Prostate gland (tissue), 2 donors: ENCODE measurements around the gene EMID1. TPM values are rescaled to one million over a fixed set of nuclear protein-coding genes. Genes with fewer than 3 reads are reported as not detected.

Experiments
- DNase-seq: peaks from one replicate; pipeline ENCODE4 v3.0.0-alpha.2; 2019; ENCODE audit warnings: low spot score
- H3K27ac ChIP-seq, 2 donors: fragments of 200-600 bp; sonication (generic); 2 replicates each; pipeline ENCODE4 v1.5.1; 2017 to 2019
- H3K27me3 ChIP-seq: fragments of 200-600 bp; sonication (generic); replicated peaks from 2 replicates; pipeline ENCODE4 v1.5.1; 2019; ENCODE audit not compliant: insufficient read depth
- H3K36me3 ChIP-seq, 2 donors: fragments of 200-600 bp; sonication (generic); 1 replicate in 1 of 2; 2 replicates in 1 of 2; pipeline versions ENCODE4 v1.5.1 to v1.8.1; 2017 to 2019
- H3K4me1 ChIP-seq: fragments of 200-600 bp; sonication (generic); replicated peaks from 2 replicates; pipeline ENCODE4 v1.5.1; 2019
- H3K4me3 ChIP-seq, 2 donors: fragments of 200-600 bp; sonication (generic); 2 replicates each; pipeline ENCODE4 v1.5.1; 2017 to 2019
- H3K9me3 ChIP-seq: fragments of 200-600 bp; sonication (generic); 2 replicates; pipeline ENCODE4 v1.5.1; 2017
- POLR2A ChIP-seq: fragments of 450-650 bp; IDR thresholded peaks from one replicate; pipeline ENCODE4 v1.6.1; 2016; ENCODE audit warnings: antibody characterized with exemption, mild to moderate bottlenecking
- POLR2AphosphoS5 ChIP-seq: sonication (generic); formaldehyde crosslinking; IDR thresholded peaks from one replicate; pipeline ENCODE4 v1.6.1; 2017; ENCODE audit warnings: antibody characterized with exemption
- WGBS: methylation state at CpG from one replicate; pipeline ENCODE4 v1.1.5; 2018; 5-methylcytosine and 5-hydroxymethylcytosine counted together
- intact Hi-C: fragments of 100-400 bp; cut with DNase I; formaldehyde crosslinking; loops from one replicate; pipeline ENCODE4 v1.14.2; 2022
- total RNA-seq, 2 donors: library from RNA; depleted of rRNA; stranded (reverse); fragments of >200 nt; gene quantifications; one replicate each; pipeline ENCODE4 v1.1.0, GENCODE V29; 2016
- TF ChIP-seq, protein P1 (sequence below), 4 experiments: fragments of 200-600 bp in 2 of 4; fragments of 450-650 bp in 2 of 4; sonication (generic) in 2 of 4; IDR thresholded peaks; 1 replicate in 3 of 4; 2 replicates in 1 of 4; pipeline ENCODE4 v1.5.1; 2016 to 2019; ENCODE audit warnings: antibody characterized with exemption in 4 of 4, mild to moderate bottlenecking in 2 of 4, moderate library complexity in 2 of 4

Gene EMID1
- total RNA-seq, 2 donors from 2014 or later: 12.8 to 14.7 TPM

DNA sequence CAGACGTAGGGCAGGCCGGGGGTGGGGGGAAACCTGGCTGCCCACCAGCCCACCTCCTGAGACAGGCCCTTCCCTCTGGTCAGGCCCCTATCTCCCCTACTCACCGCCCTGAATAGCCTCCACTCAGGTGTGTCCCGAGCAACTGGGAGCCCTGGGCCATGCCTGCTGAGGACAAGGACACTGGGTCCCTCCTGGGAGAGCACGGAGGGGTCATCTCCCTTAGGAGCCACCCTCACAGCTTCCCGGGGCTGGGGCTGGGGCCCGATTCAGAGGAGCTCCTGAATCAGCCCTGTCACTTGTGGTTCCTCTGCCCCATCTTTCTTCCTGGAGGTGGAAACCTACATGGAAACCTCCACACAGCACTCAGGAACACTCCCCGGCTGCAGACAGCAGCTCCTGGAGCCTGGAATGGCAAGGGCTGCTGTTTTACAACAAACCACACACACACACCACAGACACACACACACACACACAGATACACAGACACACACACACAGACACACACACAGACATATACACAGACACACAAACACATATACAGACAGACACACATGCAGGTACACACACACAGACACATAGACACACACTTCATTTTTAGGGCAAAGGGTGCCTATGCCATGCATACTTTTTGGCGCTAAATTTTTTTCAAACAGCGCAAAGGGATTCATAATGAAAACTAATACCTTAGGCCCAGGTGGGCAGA is 9.6 kb upstream of the EMID1 start:
- 76% methylated on average over 10 of the region's 10 CpGs for WGBS
- intact Hi-C loops: no loop called here
- no peak overlapping the region for H3K27ac ChIP-seq
- H3K27me3 ChIP-seq: no peaks in the 10 kb centered on the region
- H3K36me3 ChIP-seq: no peaks in the 10 kb centered on the region
- H3K4me3 ChIP-seq: no peak overlapping the region
- no peaks in the 10 kb centered on the region for H3K9me3 ChIP-seq
- TF ChIP-seq, protein P1, sequence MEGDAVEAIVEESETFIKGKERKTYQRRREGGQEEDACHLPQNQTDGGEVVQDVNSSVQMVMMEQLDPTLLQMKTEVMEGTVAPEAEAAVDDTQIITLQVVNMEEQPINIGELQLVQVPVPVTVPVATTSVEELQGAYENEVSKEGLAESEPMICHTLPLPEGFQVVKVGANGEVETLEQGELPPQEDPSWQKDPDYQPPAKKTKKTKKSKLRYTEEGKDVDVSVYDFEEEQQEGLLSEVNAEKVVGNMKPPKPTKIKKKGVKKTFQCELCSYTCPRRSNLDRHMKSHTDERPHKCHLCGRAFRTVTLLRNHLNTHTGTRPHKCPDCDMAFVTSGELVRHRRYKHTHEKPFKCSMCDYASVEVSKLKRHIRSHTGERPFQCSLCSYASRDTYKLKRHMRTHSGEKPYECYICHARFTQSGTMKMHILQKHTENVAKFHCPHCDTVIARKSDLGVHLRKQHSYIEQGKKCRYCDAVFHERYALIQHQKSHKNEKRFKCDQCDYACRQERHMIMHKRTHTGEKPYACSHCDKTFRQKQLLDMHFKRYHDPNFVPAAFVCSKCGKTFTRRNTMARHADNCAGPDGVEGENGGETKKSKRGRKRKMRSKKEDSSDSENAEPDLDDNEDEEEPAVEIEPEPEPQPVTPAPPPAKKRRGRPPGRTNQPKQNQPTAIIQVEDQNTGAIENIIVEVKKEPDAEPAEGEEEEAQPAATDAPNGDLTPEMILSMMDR (IDR thresholded peaks at IDR 0.05): no peak
- no peak for TF ChIP-seq POLR2A
- no peak for TF ChIP-seq POLR2AphosphoS5
- H3K4me1 ChIP-seq: no peaks in the 10 kb centered on the region
- DNase-seq: no peak

DNA sequence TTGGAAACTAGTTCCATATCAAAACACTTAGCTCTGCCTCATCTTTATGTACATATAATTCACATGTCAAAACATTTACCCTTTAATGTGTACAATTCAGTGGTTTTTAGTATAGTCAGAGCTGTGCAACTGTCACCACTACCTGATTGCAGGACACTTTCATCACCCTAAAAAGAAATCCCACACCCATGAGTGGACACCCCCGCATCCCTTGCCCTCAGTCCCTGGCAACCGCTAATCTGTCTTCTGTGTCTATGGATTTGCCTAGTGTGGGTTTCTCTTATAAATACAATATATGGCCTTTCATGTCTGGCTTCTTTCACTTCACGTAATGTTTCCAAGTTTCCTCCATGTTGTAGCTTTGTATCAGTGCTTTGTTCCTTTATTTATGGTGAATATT is 8.6 kb upstream of the EMID1 start:
- H3K36me3 ChIP-seq: no peaks in the 10 kb centered on the region
- TF ChIP-seq, protein P1 (IDR thresholded peaks at IDR 0.05): no peak
- H3K27ac ChIP-seq: no peak overlapping the region
- no peaks in the 10 kb centered on the region for H3K27me3 ChIP-seq
- intact Hi-C loops: no loop called here
- DNase-seq: no peak
- H3K4me1 ChIP-seq: no peaks in the 10 kb centered on the region
- no peaks in the 10 kb centered on the region for H3K9me3 ChIP-seq
- 94% methylated on average over 3 of the region's 3 CpGs for WGBS
- H3K4me3 ChIP-seq: no peak overlapping the region

DNA sequence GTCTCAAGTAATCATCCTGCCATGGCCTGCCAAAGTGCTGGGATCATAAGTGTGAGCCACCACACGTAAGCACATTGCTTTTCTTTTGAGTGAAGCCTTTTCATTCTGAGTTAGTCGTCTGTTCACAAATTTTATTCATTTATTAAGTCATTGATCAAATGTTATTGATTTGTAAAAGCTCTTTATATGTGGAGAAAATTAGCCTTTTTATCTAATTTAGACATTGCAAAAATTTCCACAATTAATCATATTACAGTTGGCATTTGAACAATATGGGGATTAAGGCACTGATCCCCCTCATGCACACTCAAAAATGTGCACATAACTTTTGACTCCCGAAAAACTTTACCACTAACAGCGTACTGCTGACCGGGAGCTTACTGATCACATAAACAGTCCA is 7.5 kb upstream of the EMID1 start:
- TF ChIP-seq POLR2A (no peak), POLR2AphosphoS5 (no peak)
- TF ChIP-seq, protein P1 (IDR thresholded peaks at IDR 0.05): no peak
- Histone ChIP-seq H3K27ac (no peak overlapping the region), H3K4me3 (no peak overlapping the region), H3K36me3 (no peaks in the 10 kb centered on the region), H3K9me3 (no peaks in the 10 kb centered on the region), H3K4me1 (no peaks in the 10 kb centered on the region), H3K27me3 (no peaks in the 10 kb centered on the region)
- intact Hi-C loops: no loop called here
- DNase-seq: no peak
- WGBS: 95% methylated on average over 5 of the region's 5 CpGs

DNA sequence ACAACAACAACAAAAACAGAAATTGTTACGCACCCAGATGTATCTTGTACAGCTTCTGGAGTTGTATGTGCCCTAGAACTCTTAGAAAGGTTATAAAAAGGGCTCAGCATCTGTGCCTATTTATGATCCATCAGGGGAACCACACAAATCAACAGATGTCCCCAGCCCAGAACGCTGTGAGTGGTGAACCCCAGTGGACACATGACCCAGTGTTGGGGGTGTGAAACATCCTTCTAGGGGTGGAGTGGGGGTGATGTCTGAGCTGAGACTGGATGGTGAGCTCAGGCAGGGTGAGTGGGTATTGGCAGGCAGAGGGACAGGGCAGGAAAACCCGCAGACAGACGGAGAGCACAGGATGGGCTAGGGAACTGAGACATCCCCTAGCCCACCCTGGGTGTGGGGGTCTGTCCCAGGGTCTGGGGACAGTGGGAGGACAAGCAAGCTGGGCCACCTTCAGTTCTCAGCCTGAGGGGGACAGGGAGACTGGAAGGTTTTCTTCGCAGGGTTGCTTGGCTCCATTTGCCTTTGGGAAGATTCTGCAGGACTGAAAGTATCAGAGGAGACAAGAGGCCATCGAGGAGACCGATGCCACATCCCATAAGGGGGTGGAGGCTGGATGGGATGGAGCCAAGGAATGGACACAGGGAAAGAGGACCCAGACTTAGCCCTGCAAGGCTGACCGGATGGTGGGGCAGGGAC is 5.8 kb upstream of the EMID1 start:
- intact Hi-C loops: no loop called here
- no peak for DNase-seq
- H3K27ac ChIP-seq: no peak overlapping the region
- TF ChIP-seq POLR2A: no peak
- TF ChIP-seq POLR2AphosphoS5: no peak
- TF ChIP-seq, protein P1 (IDR thresholded peaks at IDR 0.05): no peak
- H3K9me3 ChIP-seq: no peaks in the 10 kb centered on the region
- no peaks in the 10 kb centered on the region for H3K27me3 ChIP-seq
- no peaks in the 10 kb centered on the region for H3K36me3 ChIP-seq
- no peaks in the 10 kb centered on the region for H3K4me1 ChIP-seq
- H3K4me3 ChIP-seq: no peak overlapping the region
- 87% methylated on average over 8 of the region's 8 CpGs for WGBS

DNA sequence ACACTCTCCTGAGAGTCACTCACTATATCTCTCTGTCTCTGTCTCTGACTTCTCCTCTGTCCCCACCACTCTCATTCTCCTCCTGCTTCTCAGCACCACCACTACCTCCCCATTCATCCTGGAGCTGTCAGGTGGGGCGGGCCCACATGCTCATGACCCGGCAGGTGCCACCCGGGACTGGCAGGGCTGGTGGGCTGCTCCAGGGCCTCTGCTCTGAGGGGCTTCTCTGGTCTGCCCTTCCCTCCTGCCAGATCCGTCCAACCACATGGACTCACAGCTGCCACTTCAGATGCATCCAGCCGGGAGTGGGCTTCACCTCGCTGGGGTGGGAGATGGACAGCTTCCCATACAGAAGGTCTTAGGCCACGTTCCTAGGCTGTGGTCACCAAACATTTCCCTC is 4.8 kb upstream of the EMID1 start:
- DNase-seq: no peak
- TF ChIP-seq, protein P1 (IDR thresholded peaks at IDR 0.05): no peak
- TF ChIP-seq POLR2AphosphoS5: no peak
- no peak for TF ChIP-seq POLR2A
- Histone ChIP-seq H3K9me3 (no peaks in the 10 kb centered on the region), H3K27me3 (no peaks in the 10 kb centered on the region), H3K4me3 (no peak overlapping the region), H3K36me3 (no peaks in the 10 kb centered on the region), H3K27ac (no peak overlapping the region), H3K4me1 (no peaks in the 10 kb centered on the region)
- WGBS: 87% methylated on average over 7 of the region's 7 CpGs
- intact Hi-C loops: no loop called here
